ENCODE measurements around the gene PADI3.

DNA sequence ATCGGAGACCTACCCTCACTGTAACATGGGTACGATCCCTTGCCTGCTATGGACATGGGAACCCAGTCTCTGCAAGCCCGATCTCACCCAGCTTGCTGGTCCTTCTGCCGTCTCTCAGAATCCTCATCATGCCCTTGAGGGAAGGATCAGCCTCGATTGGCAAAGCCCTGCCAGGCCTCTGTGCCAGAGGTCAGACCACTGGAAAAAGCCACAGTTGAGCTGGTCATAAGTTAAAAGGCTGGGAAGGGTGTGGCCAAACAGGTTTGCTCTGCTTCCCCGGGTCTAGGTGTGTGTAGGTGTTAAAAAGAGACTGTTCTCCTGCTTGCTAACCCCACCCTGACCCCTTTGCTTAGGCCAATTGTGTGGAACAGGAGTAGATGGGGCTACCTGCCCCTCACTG, 19.5 kb upstream of the PADI3 start:
- no peak for TF ChIP-seq JUND (IDR thresholded peaks at IDR 0.05)
- no peak for TF ChIP-seq CTCF (IDR thresholded peaks at IDR 0.05)
- TF ChIP-seq ELF1 (IDR thresholded peaks at IDR 0.05), result no peak
- TF ChIP-seq, protein P1, sequence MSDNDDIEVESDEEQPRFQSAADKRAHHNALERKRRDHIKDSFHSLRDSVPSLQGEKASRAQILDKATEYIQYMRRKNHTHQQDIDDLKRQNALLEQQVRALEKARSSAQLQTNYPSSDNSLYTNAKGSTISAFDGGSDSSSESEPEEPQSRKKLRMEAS (IDR thresholded peaks at IDR 0.05; ENCODE audit: low read depth), result no peak
- no peak for TF ChIP-seq EP300 (IDR thresholded peaks at IDR 0.05; ENCODE audit: borderline replicate concordance in 1 of 2, low read depth in 1 of 2, low read length in 1 of 2)
- TF ChIP-seq EZH2phosphoT487 (IDR thresholded peaks at IDR 0.05; ENCODE audit: borderline replicate concordance, low read depth), result no peak
- TF ChIP-seq ZBTB33 (IDR thresholded peaks at IDR 0.05; ENCODE audit: borderline replicate concordance, low read depth), result no peak
- TF ChIP-seq POLR2AphosphoS5 (IDR thresholded peaks at IDR 0.05; ENCODE audit: low read depth, low read length), result no peak
- no peak for TF ChIP-seq NFIC (IDR thresholded peaks at IDR 0.05; ENCODE audit: borderline replicate concordance)
- TF ChIP-seq MXI1 (IDR thresholded peaks at IDR 0.05; ENCODE audit: low read depth, low read length), result no peak
- TF ChIP-seq GABPA (IDR thresholded peaks at IDR 0.05; ENCODE audit: low read depth), result no peak
- no peak for TF ChIP-seq SIN3A (IDR thresholded peaks at IDR 0.05; ENCODE audit: borderline replicate concordance, low read depth, low read length)
- no peak for TF ChIP-seq CHD2 (IDR thresholded peaks at IDR 0.05; ENCODE audit: low read length, partially characterized antibody)
